Heart right ventricle (tissue), 16 donors: ENCODE measurements around the gene EIPR1. TPM values are rescaled to one million over a fixed set of nuclear protein-coding genes. Genes with fewer than 3 reads are reported as not detected.

Experiments
- ATAC-seq, 8 donors: fragments of 200-7000 bp; cut with Tn5 transposase; one replicate each; pipeline ENCODE4 v1.9.1; 2020; ENCODE audit warnings: mild to moderate bottlenecking in 8 of 8, moderate library complexity in 8 of 8, moderate number of reproducible peaks in 1 of 8
- DNase-seq, 2 donors: peaks; one replicate each; pipeline ENCODE4 v3.0.0-alpha.2; 2020
- H3K27ac ChIP-seq, 10 donors: fragments of 200-600 bp; sonication (generic) in 2 of 10; one replicate each; pipeline versions ENCODE4 v1.5.0 to v1.8.0; 2020 to 2022; ENCODE audit warnings: mild to moderate bottlenecking in 3 of 10
- H3K27me3 ChIP-seq, 7 donors: fragments of 200-600 bp; one replicate each; pipeline ENCODE4 v1.8.0; 2021 to 2022; ENCODE audit warnings: mild to moderate bottlenecking in 2 of 7
- H3K36me3 ChIP-seq, 9 donors: fragments of 200-600 bp; sonication (generic) in 1 of 9; one replicate each; pipeline versions ENCODE4 v1.5.0 to v1.8.0; 2020 to 2022; ENCODE audit warnings: mild to moderate bottlenecking in 2 of 9
- H3K4me1 ChIP-seq, 9 donors: fragments of 200-600 bp; sonication (generic) in 1 of 9; one replicate each; pipeline versions ENCODE4 v1.5.0 to v1.8.0; 2020 to 2022; ENCODE audit warnings: mild to moderate bottlenecking in 4 of 9
- H3K4me3 ChIP-seq, 10 donors: fragments of 200-600 bp; sonication (generic) in 2 of 10; one replicate each; pipeline versions ENCODE4 v1.5.0 to v1.8.0; 2020 to 2022; ENCODE audit warnings: mild to moderate bottlenecking in 7 of 10, moderate library complexity in 2 of 10
- H3K9me3 ChIP-seq, 11 donors: fragments of 200-600 bp in 10 of 11; sonication (generic) in 2 of 11; one replicate each; pipeline versions ENCODE4 v1.5.0 to v1.8.0; 2013 to 2022; ENCODE audit warnings: mild to moderate bottlenecking in 2 of 11, control low read depth in 1 of 11, moderate library complexity in 1 of 11
- CTCF ChIP-seq, 9 donors: fragments of 200-600 bp; sonication (generic) in 2 of 9; IDR thresholded peaks; one replicate each; pipeline versions ENCODE4 v1.5.0 to v1.8.0; 2021 to 2022; ENCODE audit warnings: antibody characterized with exemption in 9 of 9, mild to moderate bottlenecking in 5 of 9, moderate library complexity in 1 of 9
- WGBS, 2 donors: extraction: QIAGEN DNeasy Blood & Tissue Kit; methylation state at CpG; one replicate each; pipeline ENCODE4 v1.1.7; 2013; ENCODE audit warnings: inconsistent platforms in 1 of 2; 5-methylcytosine and 5-hydroxymethylcytosine counted together
- intact Hi-C, 10 donors: fragments of 100-400 bp; cut with DNase I; formaldehyde crosslinking; loops; one replicate each; pipeline versions ENCODE4 v1.11.1 to v1.14.2; 2022
- polyA plus RNA-seq, 2 donors: library from polyadenylated mRNA; stranded (reverse); fragments of 200-250 nt; gene quantifications; one replicate each; pipeline ENCODE4 v1.2.3, GENCODE V29; 2013
- total RNA-seq, 10 donors: library from RNA; stranded (reverse); fragmentation: NEBNext Ultra II Directional in 3 of 10; extraction: Animal tissue kit (Norgen Biotek cat#: 25700) in 3 of 10; gene quantifications; one replicate each; pipeline versions ENCODE4 v1.2.1 to v1.2.4, GENCODE V29; 2021 to 2023
- donor health status: Arrhythmogenic right ventricular cardiomyopathy.
- donor health status: ischemic (EF 13 %, LVEDD 7.1; RV severe dilation, severe dysfunction).
- donor health status: healthy with polysubstance abuse.
- donor health status: DM: no; HTN: yes; CAD: no.
- donor health status: DM: no; HTN: no; CAD: no.
- donor health status: ischemic (EF 25% LVEDD 6.9; RV normal size, moderate dysfunction).
- donor health status: ischemic (EF 25% LVEDD 5.7; RV mildly dilated, moderate dysfunction).
- donor health status: healthy.
- donor health status: DM: yes; HTN: yes; CAD: no.
- donor health status: Ischemic cardiomyopathy.
- donor health status: ischemic (EF 35%, LVEDD 5.7; RV mildly dilated, moderate dysfunction).
- donor health status: nonischemic (EF 11% LVEDD 7.7; RV severe dilation, severe dysfunction).
- donor health status: DM: yes; HTN: yes; CAD: no.
- donor health status: PGD.
- donor health status: ischemic (EF 29% LVEDD 5.4; RV normal size, mild dysfunction).
- donor health status: nonischemic (EF 23%, LVEDD 6.1; RV moderate dilation, normal function).

Gene EIPR1
- total and polyA plus RNA-seq, 12 donors = 6.8 to 22.3 (median 12.0) TPM

- H3K4me3 ChIP-seq = no peak overlapping the region
- H3K36me3 ChIP-seq = no peaks in the 10 kb centered on the region
- H3K27ac ChIP-seq = no peak overlapping the region
- no peak for TF ChIP-seq CTCF (IDR thresholded peaks at IDR 0.05)
- ATAC-seq = no peak
- H3K4me1 ChIP-seq = no peaks in the 10 kb centered on the region
- intact Hi-C loops = no loop called here
- WGBS, 2 donors = 95 to 98% methylated on average over 6 of the region's 6 CpGs
- no peak for DNase-seq
- no peaks in the 10 kb centered on the region for H3K27me3 ChIP-seq
- H3K9me3 ChIP-seq = peaks cover 0 to 40% (median 17%) of the 10 kb centered on the region in 11 donors
Observed at GRCh38 chr2:3160751-3161330, 216.8 kb downstream of the EIPR1 start.

- ATAC-seq = no peak
- WGBS, 2 donors = 80 to 81% methylated on average over 23 of the region's 23 CpGs
- H3K27ac ChIP-seq = no peak overlapping the region
- no peak for TF ChIP-seq CTCF (IDR thresholded peaks at IDR 0.05)
- DNase-seq = no peak
- no peaks in the 10 kb centered on the region for H3K36me3 ChIP-seq
- no peaks in the 10 kb centered on the region for H3K4me1 ChIP-seq
- H3K27me3 ChIP-seq = no peaks in the 10 kb centered on the region
- peaks cover 0 to 34% (median 17%) of the 10 kb centered on the region in 11 donors for H3K9me3 ChIP-seq
- intact Hi-C loops = no loop called here
- no peak overlapping the region for H3K4me3 ChIP-seq
Observed at GRCh38 chr2:3159782-3160545, 217.7 kb downstream of the EIPR1 start.

- no peak for TF ChIP-seq CTCF (IDR thresholded peaks at IDR 0.05)
- intact Hi-C loops = no loop called here
- H3K4me3 ChIP-seq = no peak overlapping the region
- H3K36me3 ChIP-seq = no peaks in the 10 kb centered on the region
- H3K4me1 ChIP-seq = no peaks in the 10 kb centered on the region
- 90 to 91% methylated on average over 9 of the region's 9 CpGs for WGBS, 2 donors
- no peak overlapping the region for H3K27ac ChIP-seq
- H3K27me3 ChIP-seq = no peaks in the 10 kb centered on the region
- no peaks in the 10 kb centered on the region for H3K9me3 ChIP-seq
- no peak for ATAC-seq
- no peak for DNase-seq
Observed at GRCh38 chr2:3154700-3155099, 222.9 kb downstream of the EIPR1 start.

- intact Hi-C loops = no loop called here
- DNase-seq (no peak), ATAC-seq (no peak)
- WGBS, 2 donors = 66 to 76% methylated on average over 7 of the region's 7 CpGs
- Histone ChIP-seq H3K27ac (no peak overlapping the region), H3K9me3 (no peaks in the 10 kb centered on the region), H3K4me3 (no peak overlapping the region), H3K27me3 (no peaks in the 10 kb centered on the region), H3K36me3 (no peaks in the 10 kb centered on the region), H3K4me1 (no peaks in the 10 kb centered on the region)
- TF ChIP-seq CTCF (IDR thresholded peaks at IDR 0.05) = no peak
Observed at GRCh38 chr2:3154146-3154545, 223.5 kb downstream of the EIPR1 start.
